Astrocyte of the cerebellum (primary cell): Measurements from ENCODE around the gene C20orf141.

Source experiments
- DNase-seq: peaks from one replicate; pipeline ENCODE4 v3.0.0-alpha.2; 2011; ENCODE audit warnings: low read depth
- H3K4me3 ChIP-seq: 2 replicates; pipeline ENCODE4 v1.5.1; 2011; ENCODE audit warnings: mild to moderate bottlenecking, low read depth, low read length, moderate library complexity
- in situ Hi-C: cut with HindIII; loops from 2 replicates; pipeline ENCODE4 v1.10.0; 2017; ENCODE audit warnings: low sequenced_read_pairs
- TF ChIP-seq, protein P1 (sequence below): IDR thresholded peaks from 2 replicates; pipeline ENCODE4 v1.5.1; 2012; ENCODE audit warnings: low read length, low read depth, moderate library complexity, mild to moderate bottlenecking; ENCODE audit errors: missing control alignments

Gene C20orf141

DNA sequence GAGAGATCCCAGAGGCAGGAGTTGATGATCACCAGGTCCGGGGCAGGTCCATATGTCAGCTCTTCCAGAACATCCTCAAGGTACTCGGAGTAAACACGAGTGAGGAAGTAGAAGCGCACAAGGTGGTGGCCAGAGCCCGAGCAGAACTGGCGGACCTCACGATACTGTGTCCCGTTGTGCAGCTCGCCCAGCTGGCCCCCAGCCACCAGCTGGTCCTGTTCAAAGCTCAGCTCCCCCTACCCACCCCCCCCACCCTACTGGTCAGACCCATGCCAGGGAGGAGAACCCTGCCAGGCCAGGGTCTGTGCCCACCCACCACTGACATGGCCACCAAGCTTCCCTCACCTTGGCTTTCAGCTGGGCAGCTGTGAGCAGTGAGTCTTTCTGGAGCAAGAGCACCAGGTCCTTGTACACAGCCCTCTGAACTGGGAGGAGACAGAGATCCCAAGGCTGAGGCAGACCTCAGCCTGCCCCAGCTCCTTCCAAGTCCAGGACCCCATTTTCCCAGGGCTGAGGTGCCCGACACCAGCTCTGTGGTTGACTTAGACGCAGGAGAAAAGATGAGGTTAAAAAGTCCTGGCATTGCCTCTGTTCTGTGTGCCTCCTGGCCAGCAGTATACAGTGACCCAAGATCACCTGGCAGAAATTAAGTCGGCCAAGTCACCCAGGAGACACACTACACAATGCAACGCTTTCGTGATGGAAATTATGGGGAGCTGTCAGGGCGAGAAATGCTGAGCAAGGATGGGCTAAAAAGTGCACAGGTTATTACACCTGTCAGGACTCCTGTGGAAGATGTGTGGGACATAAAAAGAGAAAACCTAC, 24.3 kb downstream of the C20orf141 start:
- in situ Hi-C loops: no loop called here
- no peak overlapping the region for H3K4me3 ChIP-seq
- TF ChIP-seq, protein P1, sequence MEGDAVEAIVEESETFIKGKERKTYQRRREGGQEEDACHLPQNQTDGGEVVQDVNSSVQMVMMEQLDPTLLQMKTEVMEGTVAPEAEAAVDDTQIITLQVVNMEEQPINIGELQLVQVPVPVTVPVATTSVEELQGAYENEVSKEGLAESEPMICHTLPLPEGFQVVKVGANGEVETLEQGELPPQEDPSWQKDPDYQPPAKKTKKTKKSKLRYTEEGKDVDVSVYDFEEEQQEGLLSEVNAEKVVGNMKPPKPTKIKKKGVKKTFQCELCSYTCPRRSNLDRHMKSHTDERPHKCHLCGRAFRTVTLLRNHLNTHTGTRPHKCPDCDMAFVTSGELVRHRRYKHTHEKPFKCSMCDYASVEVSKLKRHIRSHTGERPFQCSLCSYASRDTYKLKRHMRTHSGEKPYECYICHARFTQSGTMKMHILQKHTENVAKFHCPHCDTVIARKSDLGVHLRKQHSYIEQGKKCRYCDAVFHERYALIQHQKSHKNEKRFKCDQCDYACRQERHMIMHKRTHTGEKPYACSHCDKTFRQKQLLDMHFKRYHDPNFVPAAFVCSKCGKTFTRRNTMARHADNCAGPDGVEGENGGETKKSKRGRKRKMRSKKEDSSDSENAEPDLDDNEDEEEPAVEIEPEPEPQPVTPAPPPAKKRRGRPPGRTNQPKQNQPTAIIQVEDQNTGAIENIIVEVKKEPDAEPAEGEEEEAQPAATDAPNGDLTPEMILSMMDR: no peak
- DNase-seq: no peak

DNA sequence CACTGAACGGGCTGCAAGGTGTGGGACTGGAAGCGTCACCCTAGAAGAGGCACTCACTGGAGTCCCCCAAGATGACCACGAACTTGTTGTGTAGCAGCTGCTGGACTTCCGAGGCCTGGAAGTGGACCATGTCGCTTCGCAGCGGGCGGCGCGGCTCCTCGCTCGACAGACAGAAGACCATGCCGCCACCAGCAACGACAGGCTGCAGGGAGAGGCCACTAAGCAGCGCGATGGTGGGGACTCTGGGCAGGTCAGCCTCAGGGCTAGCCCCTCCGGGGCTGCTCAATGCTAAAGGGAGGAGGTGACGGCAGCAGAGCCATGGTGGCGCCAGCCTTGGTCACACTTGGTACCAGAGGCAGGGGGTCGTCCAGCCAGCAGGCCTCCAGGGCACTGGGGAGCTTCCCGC, 24.9 kb downstream of the C20orf141 start:
- no peak for DNase-seq
- in situ Hi-C loops: no loop called here
- H3K4me3 ChIP-seq: peak overlapping the region; percentile 76
- TF ChIP-seq, protein P1: no peak

DNA sequence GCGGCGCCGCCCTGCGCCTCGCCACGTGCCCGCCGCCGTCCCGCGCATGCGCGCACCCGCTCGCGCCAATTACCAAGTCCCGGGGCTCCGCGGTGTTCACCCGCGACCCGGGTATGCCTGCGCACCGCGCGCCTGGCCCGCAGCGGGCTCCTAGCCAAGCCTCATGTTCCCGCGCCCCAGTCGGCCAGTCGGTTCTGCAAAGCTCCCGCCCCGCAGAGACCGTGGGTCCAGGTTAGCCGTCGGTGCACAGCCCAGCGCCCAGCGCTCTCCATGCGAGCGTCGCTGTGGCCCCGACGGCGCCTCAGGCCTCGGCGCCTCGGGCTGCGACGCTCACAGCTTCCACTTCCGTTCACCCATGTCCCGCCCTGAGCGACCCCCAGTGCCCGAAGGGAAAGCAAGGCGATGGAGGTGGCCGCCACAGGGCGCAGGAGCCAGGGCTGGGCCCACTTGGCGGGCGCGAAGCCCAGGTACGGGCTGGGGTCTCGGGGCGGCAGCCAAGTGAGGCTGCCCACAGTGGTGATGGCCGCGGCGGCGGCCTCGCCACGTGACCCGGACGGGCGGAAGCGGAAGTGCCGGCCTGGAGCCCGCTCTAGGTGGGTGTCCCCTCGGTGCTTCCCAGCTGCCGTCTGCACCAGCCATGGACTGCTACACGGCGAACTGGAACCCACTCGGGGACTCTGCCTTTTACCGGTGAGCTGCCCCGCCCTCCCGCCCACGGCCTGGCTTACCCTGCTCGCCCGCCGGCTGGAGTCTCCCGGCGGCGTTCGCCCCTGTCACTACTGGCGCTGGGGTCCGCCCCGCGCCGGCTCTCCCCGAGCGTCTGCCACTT, 25.6 kb downstream of the C20orf141 start, which contains the start of the genes PCED1A and VPS16:
PCED1A (minus strand) TSS at position 518 of the 829 bp plus-strand sequence. CDS start 743 bp downstream, outside the sequence.
VPS16 (plus strand) TSS at position 608 of the 829 bp plus-strand sequence; CDS start at position 638, 30 bp downstream.
- TF ChIP-seq, protein P1: no peak
- in situ Hi-C loops: no loop called here

DNA sequence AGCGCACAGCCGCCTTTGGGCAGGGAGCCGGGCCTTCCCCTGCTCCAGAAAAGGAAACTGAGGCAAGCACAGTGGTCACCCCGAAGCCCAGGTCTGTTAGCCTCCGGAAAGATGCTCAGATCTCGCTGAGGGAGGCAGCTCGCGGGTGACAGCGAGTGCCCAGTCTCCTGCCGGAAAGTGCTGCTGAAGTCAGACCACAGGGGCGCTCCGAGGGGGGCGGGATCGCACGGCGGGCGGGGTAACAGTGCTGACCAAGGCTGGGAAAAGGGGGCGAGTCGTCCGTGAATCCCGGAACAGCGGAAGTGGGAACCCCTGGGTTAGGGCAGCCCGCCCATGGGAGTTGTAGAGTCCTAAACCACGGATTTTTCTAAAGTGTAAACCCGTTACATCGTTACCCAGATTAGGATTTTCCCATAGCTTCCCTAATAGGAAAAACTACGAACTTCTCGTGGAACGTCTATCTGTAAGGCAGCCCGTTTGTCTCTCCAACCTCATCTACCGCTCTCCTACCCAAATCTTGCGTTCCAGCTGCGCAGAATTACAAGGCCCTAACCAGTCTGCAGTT, 26.3 kb downstream of the C20orf141 start:
- TF ChIP-seq, protein P1: no peak
- no peak for DNase-seq
- peak overlapping the region; percentile 76 for H3K4me3 ChIP-seq
- in situ Hi-C loops: no loop called here

More for the DNA sequence above, 25.6 kb downstream of the C20orf141 start, which contains the start of the genes PCED1A and VPS16:
- peak; percentile 50 for DNase-seq
- peak within 1 kb of the TSS; percentile 76 for H3K4me3 ChIP-seq

DNA sequence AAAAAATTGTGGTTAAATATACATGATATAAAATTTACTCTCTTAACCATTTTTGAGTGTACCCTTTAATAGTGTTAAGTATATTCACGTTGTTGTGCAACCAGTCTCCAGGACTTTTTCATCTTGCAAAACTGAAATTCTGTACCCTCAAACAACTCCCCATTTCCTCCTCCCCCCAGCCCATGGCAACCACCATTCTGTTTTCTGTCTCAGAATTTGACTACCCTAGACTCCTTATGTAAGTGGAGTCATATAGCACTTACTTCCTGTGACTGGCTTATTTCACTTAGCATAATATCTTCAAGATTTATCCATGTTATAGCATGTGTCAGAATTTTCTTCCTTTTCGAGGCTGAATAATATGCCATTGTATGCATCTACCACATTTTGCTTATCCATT, 30.8 kb downstream of the C20orf141 start:
- TF ChIP-seq, protein P1: no peak
- DNase-seq: no peak
- in situ Hi-C loops: no loop called here
- no peak overlapping the region for H3K4me3 ChIP-seq

DNA sequence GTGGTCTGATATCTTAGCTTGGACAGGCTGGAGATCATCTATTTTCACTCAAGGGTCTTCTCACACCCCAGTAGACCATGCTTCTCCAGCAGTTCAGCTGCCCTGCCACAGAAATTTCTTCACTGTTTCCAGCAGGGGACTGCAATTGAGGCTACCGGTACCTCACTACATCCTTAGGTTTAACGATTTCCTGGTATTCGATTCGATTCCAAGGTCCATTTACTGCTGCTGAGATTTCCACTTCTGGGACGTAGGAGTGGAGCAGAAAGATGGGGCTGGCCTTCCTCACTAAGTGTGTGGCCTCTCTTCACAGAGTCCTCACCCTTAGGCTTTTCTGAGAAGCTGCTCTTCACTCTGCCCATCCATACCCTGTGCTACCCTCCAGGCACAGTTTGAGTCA, 31.9 kb downstream of the C20orf141 start:
- no peak overlapping the region for H3K4me3 ChIP-seq
- no peak for DNase-seq
- TF ChIP-seq, protein P1: no peak
- in situ Hi-C loops: no loop called here
